Keratinocyte (primary cell): ENCODE data around the gene CACNG3. TPM values are rescaled to one million over a fixed set of nuclear protein-coding genes. Genes with fewer than 3 reads are reported as not detected.

Experiments
- DNase-seq: peaks from one replicate; pipeline ENCODE4 v3.0.0-alpha.2; 2011; ENCODE audit warnings: low read depth, missing footprints, low spot score
- FAIRE-seq: peaks from 2 replicates; lab custom pipeline; 2011; peaks lifted over from hg19 to GRCh38; lab: Jason Lieb, UNC
- H2AFZ ChIP-seq: 2 replicates; pipeline ENCODE4 v1.6.0; 2012; ENCODE audit warnings: low read length, control low read depth, inconsistent platforms; ENCODE audit not compliant: control insufficient read depth
- H3K27ac ChIP-seq: 2 replicates; pipeline ENCODE4 v1.5.1; 2011; ENCODE audit warnings: low read length; ENCODE audit not compliant: control insufficient read depth, insufficient read depth
- H3K27me3 ChIP-seq: 3 replicates; pipeline ENCODE4 v1.6.0; 2011; ENCODE audit warnings: low read length; ENCODE audit not compliant: control insufficient read depth, insufficient read depth; ENCODE audit errors: extremely low read depth
- H3K36me3 ChIP-seq, 2 experiments: 2 replicates in 1 of 2; 3 replicates in 1 of 2; pipeline ENCODE4 v1.5.1; 2011; ENCODE audit warnings: low read length in 2 of 2, mild to moderate bottlenecking in 1 of 2; ENCODE audit not compliant: control insufficient read depth in 2 of 2, insufficient read depth in 2 of 2; ENCODE audit errors: extremely low read depth in 1 of 2
- H3K4me1 ChIP-seq: 3 replicates; pipeline ENCODE4 v1.5.1; 2011; ENCODE audit warnings: low read length; ENCODE audit not compliant: control insufficient read depth, insufficient read depth; ENCODE audit errors: extremely low read depth
- H3K4me2 ChIP-seq: 3 replicates; pipeline ENCODE4 v1.6.0; 2011; ENCODE audit warnings: low read depth, low read length; ENCODE audit not compliant: control insufficient read depth, insufficient read depth; ENCODE audit errors: extremely low read depth
- H3K4me3 ChIP-seq, 3 experiments: fragments of 200-600 bp in 1 of 3; sonication (generic) in 1 of 3; 2 replicates in 2 of 3; 3 replicates in 1 of 3; pipeline ENCODE4 v1.5.1; 2011 to 2016; ENCODE audit warnings: low read length in 3 of 3, mild to moderate bottlenecking in 3 of 3, control low read depth in 2 of 3, inconsistent platforms in 1 of 3, low read depth in 1 of 3, mixed read lengths in 1 of 3, mixed run types in 1 of 3, moderate library complexity in 1 of 3; ENCODE audit not compliant: control insufficient read depth in 2 of 3, insufficient read depth in 2 of 3; ENCODE audit errors: extremely low read depth in 1 of 3
- H3K79me2 ChIP-seq: 2 replicates; pipeline ENCODE4 v1.6.0; 2012; ENCODE audit warnings: low read length; ENCODE audit not compliant: control insufficient read depth, insufficient read depth
- H3K9ac ChIP-seq: 3 replicates; pipeline ENCODE4 v1.6.0; 2011; ENCODE audit warnings: low read length; ENCODE audit not compliant: control insufficient read depth, insufficient read depth; ENCODE audit errors: extremely low read depth
- H3K9me1 ChIP-seq: 3 replicates; pipeline ENCODE4 v1.6.0; 2011; ENCODE audit warnings: low read length; ENCODE audit not compliant: control insufficient read depth, insufficient read depth; ENCODE audit errors: extremely low read depth
- H3K9me3 ChIP-seq: 2 replicates; pipeline ENCODE4 v1.5.1; 2012; ENCODE audit warnings: low read depth, low read length; ENCODE audit not compliant: control insufficient read depth
- H4K20me1 ChIP-seq: 3 replicates; pipeline ENCODE4 v1.6.0; 2011; ENCODE audit warnings: low read length; ENCODE audit not compliant: control insufficient read depth, insufficient read depth; ENCODE audit errors: extremely low read depth
- EZH2 ChIP-seq: IDR thresholded peaks from one replicate; pipeline ENCODE4 v1.6.1; 2012; ENCODE audit warnings: inconsistent platforms, mild to moderate bottlenecking, low read length, moderate library complexity
- dilution Hi-C: fragments of 300-500 bp; cut with MboI; formaldehyde crosslinking; loops from one replicate; pipeline ENCODE4 v1.7.0; 2020; ENCODE audit warnings: low sequenced_read_pairs; ENCODE audit not compliant: extremely low pct_ligation_motif_present
- polyA plus RNA-seq, 5 experiments: library from polyadenylated mRNA; depleted of rRNA in 3 of 5; stranded (reverse) in 3 of 5; stranded (forward) in 1 of 5; unstranded in 1 of 5; fragments of >200 nt; gene quantifications; 1 replicate in 1 of 5; 2 replicates in 3 of 5; 3 replicates in 1 of 5; pipeline versions ENCODE4 v1.2.1 to v1.2.3, GENCODE V29; 2011 to 2012; ENCODE audit warnings: missing spikeins in 2 of 5, low read depth in 1 of 5, low replicate concordance in 1 of 5
- TF ChIP-seq, protein P1 (sequence below), 3 experiments: IDR thresholded peaks in 1 of 3; conservative IDR thresholded peaks in 1 of 3; optimal IDR thresholded peaks in 1 of 3; 2 replicates in 2 of 3; 3 replicates in 1 of 3; pipeline versions ENCODE3 to v1.5.1; 2011; ENCODE audit warnings: low read length in 3 of 3, mild to moderate bottlenecking in 3 of 3, moderate library complexity in 2 of 3, control low read depth in 1 of 3, inconsistent platforms in 1 of 3; ENCODE audit not compliant: insufficient read depth in 2 of 3; ENCODE audit errors: extremely low read depth in 1 of 3

Gene CACNG3
- polyA plus RNA-seq, 1 donor (not counting 4 experiments of a cell fraction or from before 2014, with no cell fraction given): not detected

DNA sequence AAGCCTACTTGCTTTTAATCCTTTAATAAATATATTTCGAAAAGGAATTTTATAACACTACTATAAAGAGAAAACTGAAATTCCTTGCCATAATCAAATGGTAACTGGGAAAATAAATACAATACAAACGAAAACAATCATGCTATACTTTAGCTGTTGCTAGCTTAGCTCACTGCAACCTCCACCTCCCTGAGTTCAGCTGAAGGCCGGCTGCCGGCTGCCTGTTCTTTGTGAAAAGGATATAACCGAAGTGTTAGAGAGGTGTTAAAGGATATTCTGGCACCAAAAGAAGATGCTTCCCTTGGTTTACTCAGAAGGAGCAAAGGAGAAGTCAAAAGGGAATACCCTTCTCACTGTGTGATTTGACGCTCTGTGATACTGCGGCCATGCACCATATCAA, 108.5 kb downstream of the CACNG3 start:
- no peak for DNase-seq
- no peaks in the 10 kb centered on the region for H3K9me3 ChIP-seq
- no peak overlapping the region for H3K4me3 ChIP-seq
- dilution Hi-C loops: no loop called here
- no peaks in the 10 kb centered on the region for H3K4me1 ChIP-seq
- H3K27me3 ChIP-seq: no peaks in the 10 kb centered on the region
- no peaks in the 10 kb centered on the region for H3K9me1 ChIP-seq
- no peak for FAIRE-seq
- no peaks in the 10 kb centered on the region for H4K20me1 ChIP-seq
- H3K36me3 ChIP-seq: no peaks in the 10 kb centered on the region
- no peak overlapping the region for H2AFZ ChIP-seq
- H3K4me2 ChIP-seq: no peak overlapping the region
- TF ChIP-seq, protein P1, sequence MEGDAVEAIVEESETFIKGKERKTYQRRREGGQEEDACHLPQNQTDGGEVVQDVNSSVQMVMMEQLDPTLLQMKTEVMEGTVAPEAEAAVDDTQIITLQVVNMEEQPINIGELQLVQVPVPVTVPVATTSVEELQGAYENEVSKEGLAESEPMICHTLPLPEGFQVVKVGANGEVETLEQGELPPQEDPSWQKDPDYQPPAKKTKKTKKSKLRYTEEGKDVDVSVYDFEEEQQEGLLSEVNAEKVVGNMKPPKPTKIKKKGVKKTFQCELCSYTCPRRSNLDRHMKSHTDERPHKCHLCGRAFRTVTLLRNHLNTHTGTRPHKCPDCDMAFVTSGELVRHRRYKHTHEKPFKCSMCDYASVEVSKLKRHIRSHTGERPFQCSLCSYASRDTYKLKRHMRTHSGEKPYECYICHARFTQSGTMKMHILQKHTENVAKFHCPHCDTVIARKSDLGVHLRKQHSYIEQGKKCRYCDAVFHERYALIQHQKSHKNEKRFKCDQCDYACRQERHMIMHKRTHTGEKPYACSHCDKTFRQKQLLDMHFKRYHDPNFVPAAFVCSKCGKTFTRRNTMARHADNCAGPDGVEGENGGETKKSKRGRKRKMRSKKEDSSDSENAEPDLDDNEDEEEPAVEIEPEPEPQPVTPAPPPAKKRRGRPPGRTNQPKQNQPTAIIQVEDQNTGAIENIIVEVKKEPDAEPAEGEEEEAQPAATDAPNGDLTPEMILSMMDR (optimal IDR thresholded peaks at IDR 0.05 in 1 of 3, IDR thresholded peaks at IDR 0.05 in 1 of 3, conservative IDR thresholded peaks at IDR 0.05 in 1 of 3; ENCODE audit: extremely low read depth in 1 of 3, insufficient read depth in 2 of 3, low read length in 3 of 3): no peak
- no peak for TF ChIP-seq EZH2
- H3K79me2 ChIP-seq: no peaks in the 10 kb centered on the region
- no peak overlapping the region for H3K27ac ChIP-seq
- H3K9ac ChIP-seq: no peak overlapping the region

DNA sequence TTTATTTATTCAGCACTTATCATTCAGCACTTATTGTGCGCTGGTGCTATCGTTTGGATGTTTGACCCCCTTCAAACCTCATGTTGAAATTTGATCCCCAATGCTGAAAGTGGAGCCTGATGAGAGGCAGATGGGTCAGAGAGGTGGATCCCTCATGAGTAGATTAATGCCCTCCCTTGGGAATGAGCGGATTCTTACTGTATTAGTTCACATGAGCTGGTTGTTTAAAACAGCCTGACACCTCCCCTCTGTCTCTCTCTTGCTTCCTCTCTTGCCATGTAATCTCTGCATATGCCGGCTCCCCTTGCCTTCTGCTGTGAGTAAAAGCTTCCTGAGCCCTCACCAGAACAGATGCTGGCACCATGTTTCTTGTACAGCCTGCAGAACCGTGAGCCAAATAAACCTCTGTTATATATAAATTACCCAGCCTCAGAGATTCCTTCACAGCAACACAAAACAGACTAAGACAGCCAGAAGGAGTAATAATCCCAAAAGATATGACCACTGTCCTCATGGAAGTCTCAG, 111.1 kb downstream of the CACNG3 start:
- Histone ChIP-seq H3K9ac (no peak overlapping the region), H2AFZ (no peak overlapping the region), H4K20me1 (no peaks in the 10 kb centered on the region), H3K4me2 (no peak overlapping the region), H3K79me2 (no peaks in the 10 kb centered on the region), H3K36me3 (no peaks in the 10 kb centered on the region), H3K9me3 (peaks cover 2% of the 10 kb centered on the region), H3K9me1 (no peaks in the 10 kb centered on the region), H3K4me1 (no peaks in the 10 kb centered on the region), H3K27ac (no peak overlapping the region), H3K27me3 (no peaks in the 10 kb centered on the region), H3K4me3 (no peak overlapping the region)
- no peak for TF ChIP-seq EZH2
- TF ChIP-seq, protein P1 (optimal IDR thresholded peaks at IDR 0.05 in 1 of 3, IDR thresholded peaks at IDR 0.05 in 1 of 3, conservative IDR thresholded peaks at IDR 0.05 in 1 of 3; ENCODE audit: extremely low read depth in 1 of 3, insufficient read depth in 2 of 3, low read length in 3 of 3): no peak
- no peak for FAIRE-seq
- no peak for DNase-seq
- dilution Hi-C loops: no loop called here
